ENCODE results near the gene ARMC5.
"Not testable (repeated sequence)": the region's sequence is repeated elsewhere in the genome, so short reads cannot be mapped to it uniquely, and the experiment has no call there.

Gene ARMC5

DNA sequence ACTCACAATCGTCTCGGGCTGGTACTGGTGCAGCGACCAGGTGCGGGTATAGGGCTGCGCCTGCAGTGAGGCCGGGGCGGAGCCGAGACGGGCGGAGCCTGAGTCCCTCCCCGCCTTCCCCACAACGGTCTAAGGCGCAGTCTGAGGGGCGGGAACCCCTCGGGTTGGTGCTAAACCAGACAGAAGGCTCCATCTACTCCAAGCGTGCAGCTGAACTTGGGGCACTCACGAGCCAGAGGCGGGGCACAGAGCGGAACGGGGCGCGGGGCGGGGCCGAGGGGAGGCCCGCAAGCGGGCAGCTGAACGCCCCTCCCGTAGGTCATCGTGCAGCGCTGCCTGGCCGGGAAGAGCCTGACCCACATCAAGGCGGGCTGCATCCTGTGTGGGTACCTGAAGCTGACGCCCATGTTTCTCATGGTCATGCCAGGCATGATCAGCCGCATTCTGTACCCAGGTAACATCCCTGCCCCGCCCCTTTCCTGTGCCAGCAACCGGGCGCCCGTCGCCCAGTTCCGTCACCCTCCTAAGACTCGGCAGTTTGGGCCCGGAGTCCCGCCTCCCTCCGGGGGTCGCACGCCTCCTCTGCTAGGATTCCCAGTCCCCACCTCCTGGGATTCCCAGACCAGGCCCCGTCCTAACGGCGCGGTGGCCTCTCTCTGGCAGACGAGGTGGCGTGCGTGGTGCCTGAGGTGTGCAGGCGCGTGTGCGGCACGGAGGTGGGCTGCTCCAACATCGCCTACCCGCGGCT is 28.6 kb downstream of the ARMC5 start:
- intact Hi-C loops (cut with DNase I) = no loop called here
- peak in 30 of 42 donors; percentile 16 to 61 (median 40) for DNase-seq

DNA sequence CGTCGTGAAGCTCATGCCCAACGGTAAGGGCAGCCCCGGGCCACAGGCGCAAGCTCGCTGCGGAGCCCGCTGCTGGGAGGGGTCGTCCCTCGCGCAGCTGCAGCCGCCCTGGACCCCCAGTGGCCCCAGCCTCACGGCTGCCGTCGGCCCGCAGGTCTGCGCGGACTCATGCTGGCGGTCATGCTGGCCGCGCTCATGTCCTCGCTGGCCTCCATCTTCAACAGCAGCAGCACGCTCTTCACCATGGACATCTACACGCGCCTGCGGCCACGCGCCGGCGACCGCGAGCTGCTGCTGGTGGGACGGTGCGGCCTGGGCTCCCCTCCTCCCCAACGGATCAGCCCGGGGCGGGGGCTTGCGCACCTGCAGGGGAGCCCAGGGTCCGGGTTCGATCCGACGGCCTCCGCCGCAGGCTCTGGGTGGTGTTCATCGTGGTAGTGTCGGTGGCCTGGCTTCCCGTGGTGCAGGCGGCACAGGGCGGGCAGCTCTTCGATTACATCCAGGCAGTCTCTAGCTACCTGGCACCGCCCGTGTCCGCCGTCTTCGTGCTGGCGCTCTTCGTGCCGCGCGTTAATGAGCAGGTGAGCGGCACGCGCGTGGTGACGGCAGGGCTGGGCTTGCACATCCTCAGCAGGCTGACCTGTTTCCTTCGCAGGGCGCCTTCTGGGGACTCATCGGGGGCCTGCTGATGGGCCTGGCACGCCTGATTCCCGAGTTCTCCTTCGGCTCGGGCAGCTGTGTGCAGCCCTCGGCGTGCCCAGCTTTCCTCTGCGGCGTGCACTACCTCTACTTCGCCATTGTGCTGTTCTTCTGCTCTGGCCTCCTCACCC is 29.4 kb downstream of the ARMC5 start:
- intact Hi-C loops (cut with DNase I) = no loop called here
- DNase-seq = no peak

DNA sequence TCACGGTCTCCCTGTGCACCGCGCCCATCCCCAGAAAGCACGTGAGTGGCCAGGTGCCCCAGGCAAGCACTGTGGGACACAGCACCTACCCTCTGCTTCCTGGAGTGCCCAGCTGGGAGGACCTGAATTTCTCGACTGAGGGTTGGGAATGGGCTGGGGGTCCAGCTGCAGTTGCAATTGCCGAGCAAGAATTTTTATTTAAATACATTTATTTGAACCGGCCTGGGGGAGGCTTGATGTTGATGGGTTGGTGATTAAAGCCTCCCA is 29.9 kb downstream of the ARMC5 start:
- intact Hi-C loops (cut with DNase I) = no loop called here
- DNase-seq = no peak

DNA sequence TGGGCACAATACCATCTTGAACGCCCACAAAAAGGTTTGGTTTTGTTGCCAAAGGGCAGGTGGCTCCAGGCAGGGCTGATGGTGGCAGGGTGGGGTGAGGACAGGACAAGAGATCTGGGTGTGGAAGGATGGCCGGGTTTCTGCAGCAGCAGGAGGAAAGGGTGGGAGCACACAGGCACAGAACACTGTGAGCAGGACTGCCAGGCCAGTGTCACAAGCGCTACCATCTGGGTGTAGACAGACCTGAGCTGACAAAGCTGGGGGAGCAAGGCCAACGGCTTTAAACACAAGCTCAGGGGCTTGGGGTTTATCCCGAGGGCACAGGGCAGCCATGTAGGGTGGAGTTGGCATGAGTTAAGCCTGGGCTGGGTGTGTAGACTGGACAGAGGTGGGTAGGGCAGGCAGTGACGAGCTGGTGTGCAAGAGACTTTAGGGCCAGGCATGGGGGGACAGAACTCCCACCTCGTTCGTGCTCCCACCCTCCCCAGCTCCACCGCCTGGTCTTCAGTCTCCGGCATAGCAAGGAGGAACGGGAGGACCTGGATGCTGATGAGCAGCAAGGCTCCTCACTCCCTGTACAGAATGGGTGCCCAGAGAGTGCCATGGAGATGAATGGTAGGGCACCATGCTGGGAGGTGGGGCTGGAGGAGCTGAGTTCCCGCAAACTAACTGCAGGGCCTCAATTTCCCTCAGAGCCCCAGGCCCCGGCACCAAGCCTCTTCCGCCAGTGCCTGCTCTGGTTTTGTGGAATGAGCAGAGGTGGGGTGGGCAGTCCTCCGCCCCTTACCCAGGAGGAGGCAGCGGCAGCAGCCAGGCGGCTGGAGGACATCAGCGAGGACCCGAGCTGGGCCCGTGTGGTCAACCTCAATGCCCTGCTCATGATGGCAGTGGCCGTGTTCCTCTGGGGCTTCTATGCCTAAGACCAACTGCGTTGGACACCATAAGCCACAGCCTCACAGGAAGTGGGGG is 30.6 kb downstream of the ARMC5 start:
- intact Hi-C loops (cut with DNase I) = no loop called here
- no peak for DNase-seq

DNA sequence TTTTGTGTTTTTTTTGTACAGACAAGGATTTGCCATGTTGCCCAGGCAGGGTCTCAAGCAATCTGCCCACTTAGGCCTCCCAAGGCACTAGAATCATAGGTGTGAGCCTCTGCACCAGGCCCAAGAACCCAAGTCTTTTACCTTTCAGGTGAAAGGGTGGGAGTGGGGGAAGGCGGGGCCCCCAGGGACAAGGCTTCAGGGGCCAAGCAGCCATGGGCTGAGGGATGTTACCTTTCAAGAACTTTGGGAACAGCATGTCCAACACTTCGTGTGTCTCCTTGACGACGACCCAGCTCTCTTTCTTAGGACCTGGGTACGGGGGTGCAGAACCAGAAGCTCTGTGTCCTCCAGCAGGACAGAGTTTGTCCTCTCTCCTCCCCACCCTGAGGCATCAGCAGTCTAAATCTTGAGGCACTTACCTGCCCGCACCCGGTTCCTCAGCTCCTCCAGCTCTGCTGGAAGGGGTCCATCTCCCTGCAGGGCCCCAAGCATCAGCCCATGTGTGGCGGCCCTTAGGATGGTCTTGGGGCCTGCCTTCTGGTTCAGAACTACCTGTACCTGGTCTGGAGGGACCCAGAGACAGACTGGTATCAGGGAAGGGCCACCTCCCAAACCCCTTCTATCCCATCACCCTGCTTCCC is 32.6 kb downstream of the ARMC5 start:
- intact Hi-C loops (cut with DNase I) = no loop called here
- DNase-seq = no peak

DNA sequence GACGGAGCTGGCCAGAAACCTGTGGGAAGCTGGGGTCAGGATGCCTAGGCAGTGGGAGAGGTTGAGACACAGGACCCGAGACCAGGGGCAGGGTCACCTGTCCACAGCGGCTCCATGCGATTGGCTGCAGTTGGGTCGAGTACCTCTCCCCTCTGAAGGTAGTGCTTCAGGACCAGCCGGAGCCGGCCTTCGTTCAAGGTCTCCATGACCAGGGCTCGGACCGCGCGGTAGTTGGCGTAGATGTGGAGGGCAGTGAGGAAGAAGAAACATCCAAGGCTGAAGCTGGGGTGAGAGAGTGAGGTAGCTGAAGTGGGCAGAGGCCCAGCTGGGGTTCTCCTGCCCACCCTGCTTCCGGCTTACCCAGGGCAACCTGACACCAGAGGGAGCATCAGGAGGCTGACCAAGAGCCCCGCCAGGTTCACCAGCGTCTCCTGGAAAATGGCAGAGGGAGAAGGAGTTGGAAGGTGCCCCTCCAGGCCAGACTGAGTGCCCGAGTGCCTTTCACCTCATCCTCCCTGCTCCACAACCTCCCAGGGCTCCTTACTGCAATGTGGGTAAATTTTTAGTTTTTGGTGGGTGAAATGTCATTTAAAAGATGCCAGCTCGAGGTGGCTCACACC is 34.3 kb downstream of the ARMC5 start:
- intact Hi-C loops (cut with DNase I) = no loop called here
- DNase-seq = no peak

DNA sequence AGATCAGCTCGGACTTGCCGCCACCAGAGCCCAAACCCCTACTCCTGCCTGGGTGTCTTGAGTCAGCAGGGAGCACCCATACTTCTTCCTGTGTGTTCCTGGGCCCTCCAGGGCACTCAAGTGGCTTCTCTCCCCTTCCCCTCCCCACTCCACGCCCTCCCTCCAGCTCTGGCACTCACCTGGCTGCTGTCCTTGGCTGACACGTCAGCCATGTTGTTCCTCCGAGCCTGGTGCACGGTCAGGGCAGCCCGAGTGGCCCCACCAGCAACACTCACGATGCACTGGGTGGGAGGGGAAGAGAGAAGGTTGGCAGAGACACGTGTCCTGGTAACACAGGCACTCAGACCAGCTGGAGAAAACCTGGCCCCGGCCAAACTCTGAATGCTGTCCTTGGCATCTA is 37.4 kb downstream of the ARMC5 start:
- no peak for DNase-seq
- intact Hi-C loops (cut with DNase I) = no loop called here

DNA sequence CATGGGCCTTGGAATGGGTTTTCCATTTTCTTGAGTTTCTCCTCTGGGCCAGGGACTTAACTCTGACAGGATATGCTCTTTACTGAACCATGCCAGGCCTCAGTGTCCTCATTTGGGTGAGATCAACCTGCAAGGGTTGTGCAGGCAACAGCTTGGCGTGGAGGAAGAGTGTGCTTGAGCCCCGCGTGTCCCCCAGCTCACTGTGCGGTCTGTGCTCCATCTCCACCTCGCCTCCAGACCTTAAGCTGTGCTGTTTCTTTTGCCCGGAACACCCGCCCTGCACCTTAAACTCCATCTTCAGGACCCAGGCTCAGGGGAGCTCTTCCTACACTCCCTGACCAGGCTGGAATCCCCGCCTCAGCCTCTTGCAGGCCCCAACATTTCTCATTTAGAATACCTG is 39.2 kb downstream of the ARMC5 start:
- intact Hi-C loops (cut with DNase I) = no loop called here
- DNase-seq = no peak

DNA sequence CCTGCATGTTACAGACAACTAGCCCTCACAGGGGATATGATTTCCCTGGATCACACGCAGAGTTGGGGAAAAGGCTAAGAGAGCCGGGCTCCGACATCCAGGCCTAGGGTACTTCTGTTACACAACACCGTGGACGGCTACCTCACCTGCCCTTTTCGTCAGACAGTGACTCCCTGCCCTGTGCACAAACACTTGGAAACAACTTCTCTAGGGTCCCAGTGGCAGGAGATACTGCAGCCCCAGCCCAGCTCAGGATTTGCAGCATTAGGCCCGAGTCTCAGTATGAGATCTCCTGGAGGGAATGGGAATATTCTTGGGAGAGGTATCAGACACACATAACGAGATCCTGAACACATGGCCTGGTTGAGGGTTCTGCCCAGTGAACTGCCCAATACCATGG is 40.6 kb downstream of the ARMC5 start:
- no peak for DNase-seq
- intact Hi-C loops (cut with DNase I) = no loop called here

DNA sequence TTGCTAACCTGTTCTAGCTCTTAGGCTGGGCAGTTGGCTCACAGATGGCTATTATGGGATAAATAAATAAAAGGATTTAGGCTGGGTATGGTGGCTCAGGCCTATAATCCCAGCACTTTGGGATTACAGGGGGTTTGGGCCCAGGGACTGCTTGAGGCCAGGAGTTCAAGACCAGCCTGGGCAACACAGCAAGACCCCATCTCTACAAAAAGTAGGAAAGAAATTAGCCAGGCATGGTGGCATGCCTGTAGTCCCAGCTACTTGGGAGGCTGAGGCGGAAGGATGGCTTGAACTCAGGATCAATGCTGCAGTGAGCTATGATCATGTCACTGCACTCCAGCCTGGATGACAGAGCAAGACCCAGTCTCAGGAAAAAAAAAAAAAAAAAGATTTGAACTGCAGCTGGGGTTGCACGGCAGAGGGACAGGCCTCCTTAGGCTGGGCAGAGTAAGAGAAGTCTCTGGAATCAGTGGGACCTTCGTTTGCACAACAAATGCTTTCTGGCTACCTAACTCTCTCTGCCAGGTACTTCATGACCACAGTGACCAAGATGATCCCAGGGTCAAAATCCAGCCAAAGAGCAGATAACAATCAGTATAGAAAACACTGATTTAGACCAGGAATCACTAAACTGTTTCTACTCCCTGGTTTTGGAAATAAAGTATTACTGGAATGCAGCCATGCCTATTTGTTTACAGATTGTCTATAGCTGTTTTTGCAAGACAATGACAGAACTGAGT is 42.1 kb downstream of the ARMC5 start:
- no peak for DNase-seq
- intact Hi-C loops (cut with DNase I) = no loop called here

DNA sequence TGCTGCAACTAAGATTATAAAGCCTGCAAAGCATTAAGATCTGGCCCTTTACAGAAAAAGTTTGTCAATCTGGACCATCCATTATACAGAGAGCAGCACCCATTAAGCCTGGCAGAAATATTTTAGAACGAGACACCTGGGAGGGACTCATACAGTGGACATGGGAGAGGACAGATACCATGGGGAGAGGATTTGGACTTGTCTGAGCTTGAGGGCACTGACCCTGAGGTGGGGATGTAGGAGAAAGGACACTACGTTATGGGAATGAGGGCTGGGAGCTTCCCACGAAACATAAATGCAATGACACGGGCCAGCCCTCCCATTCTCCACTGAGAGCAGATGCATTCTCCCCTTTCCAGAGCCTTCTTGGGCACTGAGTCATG is 42.7 kb downstream of the ARMC5 start:
- no peak for DNase-seq
- intact Hi-C loops (cut with DNase I) = no loop called here

DNA sequence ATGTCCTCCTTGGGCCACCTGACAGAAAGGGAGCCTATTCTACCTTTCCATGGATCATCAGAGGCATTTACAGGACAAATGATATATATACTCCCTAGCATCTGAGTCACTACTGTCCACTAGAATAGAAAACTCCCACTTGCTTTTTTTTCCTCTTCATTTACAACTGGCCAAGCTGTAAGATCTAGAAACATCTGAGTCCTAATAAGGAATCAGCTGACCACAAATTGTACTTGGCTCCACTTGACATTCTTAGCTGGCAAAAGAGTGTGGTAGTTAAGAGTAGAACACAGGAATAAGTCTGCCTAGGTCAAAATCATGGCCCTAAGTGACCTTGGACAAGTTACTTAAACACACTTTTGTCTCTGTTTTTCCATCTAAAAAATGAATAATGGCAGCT is 43.7 kb downstream of the ARMC5 start:
- intact Hi-C loops (cut with DNase I) = no loop called here
- DNase-seq = no peak

DNA sequence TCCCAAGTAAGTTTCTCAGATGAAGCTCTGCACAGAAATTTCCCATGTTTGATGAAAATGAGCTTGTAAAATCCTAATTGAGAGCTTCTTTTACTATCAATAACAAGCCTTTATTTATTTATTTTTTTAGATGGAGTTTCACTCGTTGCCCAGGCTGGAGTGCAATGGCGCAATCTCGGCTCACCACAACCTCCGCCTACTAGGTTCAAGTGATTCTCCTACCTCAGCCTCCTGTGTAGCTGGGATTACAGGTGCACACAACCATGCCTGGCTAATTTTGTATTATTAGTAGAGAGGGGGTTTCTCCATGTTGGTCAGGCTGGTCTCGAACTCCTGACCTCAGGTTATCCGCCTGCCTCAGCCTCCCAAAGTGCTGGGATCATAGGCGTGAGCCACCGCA is 44.3 kb downstream of the ARMC5 start:
- DNase-seq; intact Hi-C loops (cut with DNase I): not testable (repeated sequence)

DNA sequence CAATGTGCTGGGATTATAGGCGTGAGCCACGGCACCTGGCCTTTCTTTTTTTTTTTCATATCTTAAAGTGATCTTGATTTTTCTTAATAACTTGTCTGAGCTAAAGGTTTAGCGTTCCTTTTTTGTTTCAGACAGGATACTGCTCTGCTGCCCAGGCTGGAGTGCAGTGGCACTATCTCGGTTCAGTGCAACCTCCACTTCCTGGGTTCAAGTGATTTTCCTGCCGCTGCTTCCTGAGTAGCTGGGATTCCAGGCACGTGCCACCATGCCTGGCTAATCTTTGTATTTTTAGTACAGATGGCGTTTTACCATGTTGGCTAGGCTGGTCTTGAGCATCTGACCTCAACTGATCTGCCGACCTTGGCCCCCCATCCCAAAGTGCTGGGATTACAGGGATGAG is 44.9 kb downstream of the ARMC5 start:
- intact Hi-C loops (cut with DNase I) = no loop called here

DNA sequence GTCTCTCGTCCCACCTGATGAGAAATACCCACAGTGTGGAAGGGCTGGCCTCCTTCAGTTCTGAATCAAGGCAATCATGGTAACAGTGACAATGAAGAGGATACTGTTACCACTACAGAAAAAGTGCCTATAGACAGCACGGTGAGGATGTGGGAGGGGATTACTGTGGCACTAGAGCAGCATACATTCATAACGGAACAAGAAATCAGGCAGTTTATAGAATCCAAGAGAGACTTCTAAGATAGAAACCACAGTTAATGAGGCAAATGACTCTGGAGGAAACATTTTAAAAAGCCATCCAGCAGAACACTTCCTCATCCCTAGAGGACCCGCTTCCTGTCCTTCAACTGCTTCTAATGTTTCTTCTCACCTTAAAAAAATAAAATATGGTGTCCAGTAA is 46.2 kb downstream of the ARMC5 start:
- DNase-seq = no peak
- intact Hi-C loops (cut with DNase I) = loop anchor here (5.0 kb wide), 1 partner anchor 48 kb away; the partner anchor contains the start of gene ARMC5

More for the DNA sequence above, 44.9 kb downstream of the ARMC5 start:
- no peak for DNase-seq

DNA sequence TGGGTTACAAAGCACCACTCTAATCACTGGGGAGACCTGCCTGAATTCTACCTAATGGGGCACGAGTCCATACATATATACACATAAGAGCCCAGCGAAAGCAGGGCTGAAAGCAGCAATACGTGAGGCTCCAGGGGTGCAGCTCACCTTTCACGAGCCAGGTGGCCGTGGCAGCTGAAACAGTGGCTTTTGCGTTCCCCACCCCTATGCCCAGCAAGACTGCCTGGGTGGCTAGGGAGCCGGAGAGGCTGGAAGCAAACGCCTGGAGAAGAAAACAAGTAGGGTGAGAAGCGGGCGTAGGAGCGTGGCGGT is 48.3 kb downstream of the ARMC5 start:
- intact Hi-C loops (cut with DNase I) = loop anchor here (5.0 kb wide), 1 partner anchor 50 kb away; the partner anchor contains the start of gene ARMC5
- peak in 1 of 42 donors; percentile 55 for DNase-seq

DNA sequence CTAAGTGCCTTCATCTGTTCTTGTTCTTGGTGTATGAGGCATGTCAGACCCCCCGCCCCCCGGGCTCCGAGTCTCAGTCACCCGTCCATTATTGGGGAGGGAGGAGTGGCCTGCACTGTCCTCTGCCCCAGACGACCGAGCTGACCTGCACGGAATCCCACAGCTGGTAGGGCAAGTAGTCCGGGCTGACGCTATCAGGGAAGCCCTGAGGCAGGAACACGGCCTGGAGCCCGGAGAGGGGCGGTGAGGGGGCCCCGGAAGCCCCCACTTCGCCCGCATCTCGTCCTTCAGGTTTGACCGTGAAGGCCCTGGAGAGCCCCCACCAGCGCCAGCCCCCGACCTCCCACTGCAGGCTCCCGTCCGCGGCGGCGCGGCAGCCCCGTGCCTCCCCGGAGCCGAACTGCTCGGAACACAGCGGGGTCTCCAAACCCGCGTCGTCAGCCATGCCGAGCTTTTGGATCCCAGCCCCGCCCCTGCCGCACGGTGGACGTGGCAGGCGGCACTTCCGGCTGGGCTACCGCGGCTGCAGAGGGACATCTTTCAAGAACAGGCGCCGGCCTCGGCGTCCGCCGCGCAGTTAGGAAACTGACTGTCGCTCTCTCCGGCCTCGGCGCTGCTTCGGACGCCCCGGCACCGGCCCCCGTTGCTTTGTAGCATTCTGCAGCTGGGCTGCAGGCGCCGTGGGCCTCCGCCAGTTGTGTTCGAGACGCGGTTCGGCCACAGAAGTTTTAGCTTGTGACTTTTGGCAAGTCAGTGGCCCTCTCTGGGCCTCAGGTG is 48.8 kb downstream of the ARMC5 start, which contains the start of gene RUSF1:
TSS of gene RUSF1 (minus strand) at position 463 of the 777 bp plus-strand sequence. CDS start at position 445, 18 bp downstream.
- DNase-seq = peak; percentile 81 to 97 (median 94)
- intact Hi-C loops (cut with DNase I) = loop anchor here (5.0 kb wide), 1 partner anchor 51 kb away; the partner anchor contains the start of gene ARMC5
